ENCODE measurements around the gene FAM76B. TPM values are rescaled to one million over a fixed set of nuclear protein-coding genes. Genes with fewer than 3 reads are reported as not detected.

FAM76B gene
- total RNA-seq, 4 donors from 2014 or later = 3.6 to 13.6 (median 8.9) TPM

DNA sequence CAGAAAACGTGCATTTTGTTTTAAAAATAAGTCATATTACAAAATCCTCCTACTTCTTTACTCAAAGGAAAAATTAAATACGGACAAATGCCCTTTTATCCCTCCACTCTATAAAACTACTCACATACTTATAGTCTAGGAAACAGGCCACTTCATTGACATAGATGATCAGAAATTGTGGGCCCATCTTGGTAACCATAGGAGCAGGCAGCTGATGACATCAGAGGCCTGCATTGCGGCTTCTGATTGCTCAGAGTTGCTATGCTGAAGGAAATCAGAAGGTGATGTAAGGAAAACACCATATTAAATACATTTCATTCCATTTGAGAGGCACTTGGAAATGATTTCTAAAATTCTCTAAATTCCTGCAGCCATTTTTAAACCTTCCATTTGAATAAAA lies 27.0 kb downstream of the FAM76B start:
- no peak for TF ChIP-seq POLR2A (IDR thresholded peaks at IDR 0.05)
- TF ChIP-seq, protein P1, sequence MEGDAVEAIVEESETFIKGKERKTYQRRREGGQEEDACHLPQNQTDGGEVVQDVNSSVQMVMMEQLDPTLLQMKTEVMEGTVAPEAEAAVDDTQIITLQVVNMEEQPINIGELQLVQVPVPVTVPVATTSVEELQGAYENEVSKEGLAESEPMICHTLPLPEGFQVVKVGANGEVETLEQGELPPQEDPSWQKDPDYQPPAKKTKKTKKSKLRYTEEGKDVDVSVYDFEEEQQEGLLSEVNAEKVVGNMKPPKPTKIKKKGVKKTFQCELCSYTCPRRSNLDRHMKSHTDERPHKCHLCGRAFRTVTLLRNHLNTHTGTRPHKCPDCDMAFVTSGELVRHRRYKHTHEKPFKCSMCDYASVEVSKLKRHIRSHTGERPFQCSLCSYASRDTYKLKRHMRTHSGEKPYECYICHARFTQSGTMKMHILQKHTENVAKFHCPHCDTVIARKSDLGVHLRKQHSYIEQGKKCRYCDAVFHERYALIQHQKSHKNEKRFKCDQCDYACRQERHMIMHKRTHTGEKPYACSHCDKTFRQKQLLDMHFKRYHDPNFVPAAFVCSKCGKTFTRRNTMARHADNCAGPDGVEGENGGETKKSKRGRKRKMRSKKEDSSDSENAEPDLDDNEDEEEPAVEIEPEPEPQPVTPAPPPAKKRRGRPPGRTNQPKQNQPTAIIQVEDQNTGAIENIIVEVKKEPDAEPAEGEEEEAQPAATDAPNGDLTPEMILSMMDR (IDR thresholded peaks at IDR 0.05 in 4 of 5, conservative IDR thresholded peaks at IDR 0.05 in 1 of 5) = no peak
- no peaks in the 10 kb centered on the region for H3K36me3 ChIP-seq
- H3K27ac ChIP-seq = no peak overlapping the region
- ATAC-seq = no peak
- no peaks in the 10 kb centered on the region for H3K9me3 ChIP-seq
- H3K4me3 ChIP-seq = no peak overlapping the region
- H3K27me3 ChIP-seq = no peaks in the 10 kb centered on the region
- no peaks in the 10 kb centered on the region for H3K4me1 ChIP-seq
- DNase-seq = no peak
- intact Hi-C loops (cut with DNase I; ENCODE audit: low total_unique reads) = no loop called here
- in situ Hi-C loops (cut with MboI; ENCODE audit: low sequenced_read_pairs in 4 of 4) = loop anchor here (5.0 to 25.0 kb wide), 5 partner anchors 600 to 775 kb away; partner anchors contain the start of gene SRSF8 (in 2 of the 4)

DNA sequence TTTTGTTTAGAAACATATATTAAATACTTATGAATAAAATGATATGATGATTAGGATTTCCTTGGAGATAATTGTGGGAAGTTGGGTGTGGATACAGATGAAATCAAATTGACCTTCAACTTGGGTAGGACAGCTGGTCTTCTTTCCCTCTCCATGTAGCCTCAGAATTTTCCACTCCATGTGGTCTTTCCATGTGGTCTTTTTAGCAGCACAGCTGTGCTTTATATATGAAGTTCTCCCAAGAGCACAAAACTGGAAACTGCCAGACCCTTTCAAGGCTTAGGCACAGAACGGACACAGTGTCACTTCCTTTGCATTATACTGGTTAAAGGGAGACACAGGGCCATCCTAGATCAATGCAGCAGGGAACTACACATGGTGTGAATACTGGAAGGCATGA lies 28.6 kb downstream of the FAM76B start:
- intact Hi-C loops (cut with DNase I; ENCODE audit: low total_unique reads) (no loop called here), in situ Hi-C loops (cut with MboI; ENCODE audit: low sequenced_read_pairs in 4 of 4) (loop anchor here (5.0 to 25.0 kb wide), 5 partner anchors 599 to 774 kb away; partner anchors contain the start of gene SRSF8 (in 2 of the 4))
- DNase-seq (no peak), ATAC-seq (no peak)
- Histone ChIP-seq H3K9me3 (no peaks in the 10 kb centered on the region), H3K36me3 (no peaks in the 10 kb centered on the region), H3K27ac (no peak overlapping the region), H3K4me3 (no peak overlapping the region), H3K27me3 (no peaks in the 10 kb centered on the region), H3K4me1 (no peaks in the 10 kb centered on the region)
- no peak for TF ChIP-seq POLR2A (IDR thresholded peaks at IDR 0.05)
- TF ChIP-seq, protein P1 (IDR thresholded peaks at IDR 0.05 in 4 of 5, conservative IDR thresholded peaks at IDR 0.05 in 1 of 5) = no peak

DNA sequence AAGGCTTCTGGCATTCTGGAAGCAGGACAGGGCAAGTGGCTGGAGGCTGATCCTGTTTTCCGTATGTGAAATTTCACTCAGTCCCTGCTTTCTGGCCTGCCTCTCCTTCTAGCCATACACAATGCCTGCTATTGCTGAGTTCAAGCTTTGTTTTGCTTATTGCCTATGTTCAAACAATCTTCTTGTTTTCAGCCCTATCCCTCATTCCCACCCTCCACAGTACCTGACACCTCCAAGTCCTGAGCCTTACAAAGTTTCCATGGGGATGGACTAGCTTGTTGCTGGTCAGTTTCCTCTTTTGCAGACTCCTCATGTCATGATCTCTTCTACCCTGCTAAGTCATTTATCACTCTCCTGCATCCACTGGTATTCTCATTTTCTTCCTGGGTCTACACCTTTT lies 38.1 kb downstream of the FAM76B start:
- intact Hi-C loops (cut with DNase I; ENCODE audit: low total_unique reads) = no loop called here

DNA sequence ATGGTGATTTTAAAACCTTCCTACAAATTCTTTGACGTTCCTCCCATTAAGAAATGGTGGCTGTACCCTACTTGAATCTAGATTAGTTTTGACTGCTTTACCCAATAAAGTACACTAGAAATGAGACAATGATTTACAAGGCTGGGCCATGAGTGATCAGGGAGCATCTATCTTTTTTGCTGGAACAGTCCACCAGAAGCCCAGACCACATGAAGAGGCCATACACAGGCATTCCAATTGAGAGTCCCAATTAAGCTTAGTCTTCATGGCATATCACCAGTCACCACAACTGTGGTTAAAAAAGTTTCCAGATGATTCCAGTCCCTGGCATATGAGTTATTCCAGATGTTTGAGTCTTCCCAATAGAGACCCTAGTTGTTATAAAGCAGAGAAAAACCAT lies 39.5 kb downstream of the FAM76B start:
- Histone ChIP-seq H3K27ac (no peak overlapping the region), H3K4me3 (no peak overlapping the region), H3K36me3 (no peaks in the 10 kb centered on the region), H3K4me1 (no peaks in the 10 kb centered on the region), H3K9me3 (no peaks in the 10 kb centered on the region), H3K27me3 (no peaks in the 10 kb centered on the region)
- intact Hi-C loops (cut with DNase I; ENCODE audit: low total_unique reads) = no loop called here
- TF ChIP-seq, protein P1 (IDR thresholded peaks at IDR 0.05 in 4 of 5, conservative IDR thresholded peaks at IDR 0.05 in 1 of 5) = no peak
- TF ChIP-seq POLR2A (IDR thresholded peaks at IDR 0.05) = no peak
- ATAC-seq = no peak
- in situ Hi-C loops (cut with MboI; ENCODE audit: low sequenced_read_pairs in 4 of 4) = loop anchor here in 1 of 4 donors (25.0 kb wide), 1 partner anchor 763 kb away; no protein-coding TSS in a partner anchor
- DNase-seq = no peak

More for the DNA sequence above, 38.1 kb downstream of the FAM76B start:
- Histone ChIP-seq H3K27ac (no peak overlapping the region), H3K9me3 (no peaks in the 10 kb centered on the region), H3K27me3 (no peaks in the 10 kb centered on the region), H3K4me1 (no peaks in the 10 kb centered on the region), H3K4me3 (no peak overlapping the region), H3K36me3 (no peaks in the 10 kb centered on the region)
- TF ChIP-seq, protein P1 (IDR thresholded peaks at IDR 0.05 in 4 of 5, conservative IDR thresholded peaks at IDR 0.05 in 1 of 5) = no peak
- no peak for TF ChIP-seq POLR2A (IDR thresholded peaks at IDR 0.05)
- DNase-seq (no peak), ATAC-seq (no peak)
- in situ Hi-C loops (cut with MboI; ENCODE audit: low sequenced_read_pairs in 4 of 4) = loop anchor here in 1 of 4 donors (25.0 kb wide), 1 partner anchor 764 kb away; no protein-coding TSS in a partner anchor

All from gastrocnemius medialis (tissue), 4 donors.